ENCODE results near the gene CTAGE4. TPM values are rescaled to one million over a fixed set of nuclear protein-coding genes. Genes with fewer than 3 reads are reported as not detected.
"Not testable (repeated sequence)": the region's sequence is repeated elsewhere in the genome, so short reads cannot be mapped to it uniquely, and the experiment has no call there.

The CTAGE4 gene
- total and polyA plus RNA-seq, 2 of the 13 experiments (the other 11 are each of a cell fraction or from before 2014, with no cell fraction given) = not detected

DNA sequence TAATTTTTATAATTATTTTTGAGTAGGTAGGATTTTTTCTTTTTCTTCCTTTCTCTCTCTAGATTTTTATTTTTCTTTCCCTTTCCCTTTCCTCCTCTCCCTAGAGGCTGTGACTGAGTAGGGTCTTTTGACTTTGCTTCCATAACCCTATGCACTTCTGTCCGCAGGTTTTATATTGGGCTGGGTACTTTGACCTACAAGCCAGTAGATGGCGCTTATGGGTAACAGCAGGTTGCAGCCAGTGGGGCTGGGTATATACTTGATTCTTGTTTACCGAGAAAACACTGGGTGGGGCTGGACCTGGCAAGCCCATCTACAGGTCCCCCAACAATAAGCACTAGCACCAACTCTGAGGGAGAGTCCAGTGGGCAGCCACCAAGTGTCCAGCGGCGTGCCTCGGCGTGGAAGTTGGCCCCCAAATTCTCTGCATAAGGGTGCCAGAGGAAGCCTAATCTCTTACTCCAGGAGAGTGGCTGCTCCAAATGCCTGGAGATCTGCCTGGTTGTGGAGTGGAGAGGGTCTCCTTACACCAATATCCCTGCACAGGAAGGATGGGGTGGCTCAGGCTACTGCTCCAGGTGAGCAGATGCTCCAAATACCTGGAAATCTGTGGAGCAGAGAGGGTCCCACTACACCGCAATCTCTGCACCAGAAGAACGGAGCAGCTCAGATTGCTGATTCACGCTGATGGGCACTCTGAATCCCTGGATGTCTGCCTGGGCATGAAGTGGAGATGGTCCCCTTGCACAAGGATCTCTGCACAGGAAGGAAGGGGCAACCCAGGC, 4.7 kb upstream of the CTAGE4 start:
- H3K4me1 ChIP-seq (ENCODE audit: insufficient read depth, low read length); H4K20me1 ChIP-seq (ENCODE audit: insufficient read depth, low read length); H2AFZ ChIP-seq (ENCODE audit: low read length); POLR2A ChIA-PET; H3K27ac ChIP-seq (ENCODE audit: extremely low read length, insufficient read depth, low read length); intact Hi-C loops (cut with micrococcal nuclease; ENCODE audit: unreplicated experiment); H3K4me3 ChIP-seq (replicated peaks in 1 of 3; ENCODE audit: insufficient read depth in 1 of 3, low read depth in 2 of 3, low read length in 3 of 3); H3K4me2 ChIP-seq (ENCODE audit: low read depth, low read length); BruUV-seq (replicated peaks); H3K9ac ChIP-seq (ENCODE audit: insufficient read depth, low read depth, low read length); H3K79me2 ChIP-seq (ENCODE audit: insufficient read depth, low read length); H3K27me3 ChIP-seq (ENCODE audit: control insufficient read depth in 1 of 2, insufficient read depth in 2 of 2, low read length in 2 of 2); H3K36me3 ChIP-seq (replicated peaks in 1 of 2; ENCODE audit: control insufficient read depth in 1 of 2, insufficient read depth in 2 of 2, low read length in 2 of 2); FAIRE-seq; H3K9me3 ChIP-seq (ENCODE audit: low read length): not testable (repeated sequence)
- CTCF ChIA-PET (ENCODE audit: low intra/inter-chr PET ratio, low total read pairs) = interaction anchor here (1.5 to 1.6 kb wide), 2 partner anchors 213 to 259 kb away, joined by 4 to 15 read pairs; no protein-coding TSS in a partner anchor
- WGBS (ENCODE audit: low lambda C conversion rate) = 0% methylated on average over 3 of the region's 10 CpGs
- TF ChIP-seq, protein P1, sequence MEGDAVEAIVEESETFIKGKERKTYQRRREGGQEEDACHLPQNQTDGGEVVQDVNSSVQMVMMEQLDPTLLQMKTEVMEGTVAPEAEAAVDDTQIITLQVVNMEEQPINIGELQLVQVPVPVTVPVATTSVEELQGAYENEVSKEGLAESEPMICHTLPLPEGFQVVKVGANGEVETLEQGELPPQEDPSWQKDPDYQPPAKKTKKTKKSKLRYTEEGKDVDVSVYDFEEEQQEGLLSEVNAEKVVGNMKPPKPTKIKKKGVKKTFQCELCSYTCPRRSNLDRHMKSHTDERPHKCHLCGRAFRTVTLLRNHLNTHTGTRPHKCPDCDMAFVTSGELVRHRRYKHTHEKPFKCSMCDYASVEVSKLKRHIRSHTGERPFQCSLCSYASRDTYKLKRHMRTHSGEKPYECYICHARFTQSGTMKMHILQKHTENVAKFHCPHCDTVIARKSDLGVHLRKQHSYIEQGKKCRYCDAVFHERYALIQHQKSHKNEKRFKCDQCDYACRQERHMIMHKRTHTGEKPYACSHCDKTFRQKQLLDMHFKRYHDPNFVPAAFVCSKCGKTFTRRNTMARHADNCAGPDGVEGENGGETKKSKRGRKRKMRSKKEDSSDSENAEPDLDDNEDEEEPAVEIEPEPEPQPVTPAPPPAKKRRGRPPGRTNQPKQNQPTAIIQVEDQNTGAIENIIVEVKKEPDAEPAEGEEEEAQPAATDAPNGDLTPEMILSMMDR (CRISPR knock-in tag; IDR thresholded peaks at IDR 0.05) = peak; percentile 66
- in situ Hi-C loops (cut with HindIII; ENCODE audit: extremely low pct_ligation_motif_present, low pct_unique_long_range_greater_than_20kb) = loop anchor here (10.0 kb wide), 1 partner anchor 216 kb away; no protein-coding TSS in a partner anchor
- DNase-seq (ENCODE audit: low spot score) (peak; percentile 2), ATAC-seq (peak; percentile 92)

DNA sequence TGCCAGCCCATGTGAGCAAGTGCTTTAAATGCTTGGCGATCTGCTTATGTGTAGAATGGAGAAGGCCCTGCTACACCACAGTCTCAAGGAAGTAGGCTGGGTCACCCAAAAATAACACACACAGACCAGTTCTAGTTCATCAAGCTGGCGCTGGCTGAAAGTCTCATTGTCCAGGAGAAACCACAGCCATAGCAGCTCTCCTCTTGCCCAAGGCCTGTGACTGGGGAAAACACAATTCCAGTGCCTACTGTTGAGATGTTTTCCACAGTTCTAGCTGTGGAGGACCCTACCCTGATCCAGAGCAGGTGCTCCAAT, 4.1 kb upstream of the CTAGE4 start:
- in situ Hi-C loops (cut with HindIII; ENCODE audit: extremely low pct_ligation_motif_present, low pct_unique_long_range_greater_than_20kb) = loop anchor here (10.0 kb wide), 1 partner anchor 216 kb away; no protein-coding TSS in a partner anchor
- H3K4me2 ChIP-seq (ENCODE audit: low read depth, low read length); H3K36me3 ChIP-seq (replicated peaks in 1 of 2; ENCODE audit: control insufficient read depth in 1 of 2, insufficient read depth in 2 of 2, low read length in 2 of 2); H3K4me3 ChIP-seq (replicated peaks in 1 of 3; ENCODE audit: insufficient read depth in 1 of 3, low read depth in 2 of 3, low read length in 3 of 3); H3K9ac ChIP-seq (ENCODE audit: insufficient read depth, low read depth, low read length); H3K27me3 ChIP-seq (ENCODE audit: control insufficient read depth in 1 of 2, insufficient read depth in 2 of 2, low read length in 2 of 2); ATAC-seq; BruUV-seq (replicated peaks); H3K27ac ChIP-seq (ENCODE audit: extremely low read length, insufficient read depth, low read length); intact Hi-C loops (cut with micrococcal nuclease; ENCODE audit: unreplicated experiment); DNase-seq (ENCODE audit: low spot score); H2AFZ ChIP-seq (ENCODE audit: low read length); H4K20me1 ChIP-seq (ENCODE audit: insufficient read depth, low read length); H3K79me2 ChIP-seq (ENCODE audit: insufficient read depth, low read length); FAIRE-seq; H3K9me3 ChIP-seq (ENCODE audit: low read length); H3K4me1 ChIP-seq (ENCODE audit: insufficient read depth, low read length); POLR2A ChIA-PET: not testable (repeated sequence)
- CTCF ChIA-PET (ENCODE audit: low intra/inter-chr PET ratio, low total read pairs) = interaction anchor here (1.6 kb wide), 1 partner anchor 212 kb away, joined by 15 read pairs; no protein-coding TSS in a partner anchor
- no CpG with 5 or more reads among the region's 2 CpGs for WGBS (ENCODE audit: low lambda C conversion rate)

DNA sequence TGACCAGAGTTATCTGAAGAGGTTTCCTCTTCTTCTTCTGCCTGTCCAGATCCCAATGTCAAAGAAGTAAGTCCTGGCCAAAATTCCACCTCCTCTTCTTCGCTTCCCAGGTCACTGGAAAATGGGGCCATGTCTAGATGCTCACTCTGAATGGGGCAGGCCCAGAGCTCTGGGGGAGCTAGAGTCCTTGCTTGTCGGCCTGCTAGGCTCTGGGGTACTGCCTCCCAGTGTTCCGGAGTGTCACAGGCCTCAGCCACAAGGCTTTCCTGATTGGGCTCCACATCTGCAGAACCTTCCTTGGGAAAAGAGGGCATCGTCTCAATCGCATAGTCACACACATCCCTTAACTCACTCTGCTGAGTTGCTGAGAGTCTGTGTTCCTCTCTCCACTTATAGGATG, 4.6 kb downstream of the CTAGE4 start:
- intact Hi-C loops (cut with micrococcal nuclease; ENCODE audit: unreplicated experiment); FAIRE-seq: not testable (repeated sequence)

DNA sequence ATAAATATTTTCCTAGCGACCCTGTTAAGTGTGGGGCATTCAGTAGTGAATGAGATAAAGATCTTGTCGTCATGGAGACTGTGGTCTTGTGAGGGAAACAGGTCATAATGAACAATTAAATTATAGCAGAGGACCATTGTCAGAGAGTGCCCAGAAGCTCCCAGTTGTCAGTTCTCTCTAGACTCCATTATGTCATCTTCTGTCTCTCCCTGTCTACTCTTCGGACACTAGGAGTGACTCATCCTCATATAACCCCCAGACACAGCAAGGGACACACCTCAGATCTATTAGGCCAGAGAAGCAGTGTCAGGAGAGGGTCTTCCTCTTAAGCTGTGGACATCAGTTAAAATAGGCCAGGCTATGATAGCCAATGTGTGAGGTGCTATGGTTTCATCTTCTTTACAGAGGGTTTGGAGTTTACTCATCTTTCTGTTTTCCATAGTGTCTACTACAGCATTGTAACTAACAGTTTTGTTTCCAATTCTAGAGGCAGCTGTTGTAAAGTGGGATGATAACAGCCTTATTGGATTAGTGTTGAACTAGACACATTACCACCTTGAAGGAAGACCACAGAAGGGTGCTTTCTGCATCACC, 5.4 kb downstream of the CTAGE4 start:
- DNase-seq (ENCODE audit: low spot score); ATAC-seq; POLR2A ChIA-PET; H3K36me3 ChIP-seq (replicated peaks in 1 of 2; ENCODE audit: control insufficient read depth in 1 of 2, insufficient read depth in 2 of 2, low read length in 2 of 2); H3K9ac ChIP-seq (ENCODE audit: insufficient read depth, low read depth, low read length); FAIRE-seq; H3K9me3 ChIP-seq (ENCODE audit: low read length); H2AFZ ChIP-seq (ENCODE audit: low read length); H3K4me1 ChIP-seq (ENCODE audit: insufficient read depth, low read length); H4K20me1 ChIP-seq (ENCODE audit: insufficient read depth, low read length); in situ Hi-C loops (cut with HindIII; ENCODE audit: extremely low pct_ligation_motif_present, low pct_unique_long_range_greater_than_20kb); CTCF ChIA-PET (ENCODE audit: low intra/inter-chr PET ratio, low total read pairs); BruUV-seq (replicated peaks); H3K4me2 ChIP-seq (ENCODE audit: low read depth, low read length); H3K4me3 ChIP-seq (replicated peaks in 1 of 3; ENCODE audit: insufficient read depth in 1 of 3, low read depth in 2 of 3, low read length in 3 of 3); H3K27ac ChIP-seq (ENCODE audit: extremely low read length, insufficient read depth, low read length); H3K27me3 ChIP-seq (ENCODE audit: control insufficient read depth in 1 of 2, insufficient read depth in 2 of 2, low read length in 2 of 2); H3K79me2 ChIP-seq (ENCODE audit: insufficient read depth, low read length); intact Hi-C loops (cut with micrococcal nuclease; ENCODE audit: unreplicated experiment): not testable (repeated sequence)
- WGBS (ENCODE audit: low lambda C conversion rate) = no CpG with 5 or more reads among the region's 3 CpGs

More for the DNA sequence above, 4.6 kb downstream of the CTAGE4 start:
- CTCF ChIA-PET (ENCODE audit: low intra/inter-chr PET ratio, low total read pairs); H3K27me3 ChIP-seq (ENCODE audit: control insufficient read depth in 1 of 2, insufficient read depth in 2 of 2, low read length in 2 of 2); H3K9ac ChIP-seq (ENCODE audit: insufficient read depth, low read depth, low read length); H3K79me2 ChIP-seq (ENCODE audit: insufficient read depth, low read length); DNase-seq (ENCODE audit: low spot score); H4K20me1 ChIP-seq (ENCODE audit: insufficient read depth, low read length); H2AFZ ChIP-seq (ENCODE audit: low read length); H3K4me1 ChIP-seq (ENCODE audit: insufficient read depth, low read length); in situ Hi-C loops (cut with HindIII; ENCODE audit: extremely low pct_ligation_motif_present, low pct_unique_long_range_greater_than_20kb); H3K4me3 ChIP-seq (replicated peaks in 1 of 3; ENCODE audit: insufficient read depth in 1 of 3, low read depth in 2 of 3, low read length in 3 of 3); H3K4me2 ChIP-seq (ENCODE audit: low read depth, low read length); POLR2A ChIA-PET; ATAC-seq; H3K27ac ChIP-seq (ENCODE audit: extremely low read length, insufficient read depth, low read length); H3K36me3 ChIP-seq (replicated peaks in 1 of 2; ENCODE audit: control insufficient read depth in 1 of 2, insufficient read depth in 2 of 2, low read length in 2 of 2); BruUV-seq (replicated peaks); H3K9me3 ChIP-seq (ENCODE audit: low read length): not testable (repeated sequence)
- WGBS (ENCODE audit: low lambda C conversion rate) = no CpG with 5 or more reads among the region's 5 CpGs

All from HepG2 (cell line).